K562 (cell line): Measurements from ENCODE around the gene ZMIZ1. TPM values are rescaled to one million over a fixed set of nuclear protein-coding genes. Genes with fewer than 3 reads are reported as not detected.

ENCODE experiments used
- ATAC-seq: fragments of 200-7000 bp; cut with Tn5 transposase; 3 replicates; pipeline ENCODE4 v1.9.1; 2020; ENCODE audit warnings: moderate library complexity
- BruUV-seq: library from RNA; stranded (reverse); fragments of 400-500 nt; replicated peaks from 2 replicates; lab custom pipeline; 2021; lab: Mats Ljungman, UMichigan
- CTCF ChIA-PET: fragments of 300-600 bp; formaldehyde crosslinking; extraction: SDS; loops from one replicate; lab custom pipeline; 2021; ENCODE audit warnings: low intra/inter-chr PET ratio; lab: Yijun Ruan, JAX
- POLR2A ChIA-PET: fragments of 300-600, 350-650 bp; sonication (Branson Sonifier 250); formaldehyde crosslinking; extraction: SDS; loops from one replicate; lab custom pipeline; 2021; ENCODE audit warnings: antibody characterized with exemption, inconsistent platforms; lab: Yijun Ruan, JAX
- DNase-seq, 4 experiments: peaks; one replicate each; pipeline versions ENCODE4 v3.0.0 to v3.0.0-alpha.2; 2011 to 2018; ENCODE audit warnings: low spot score in 3 of 4, mixed read lengths in 3 of 4; ENCODE audit errors: extremely low read depth in 1 of 4
- FAIRE-seq: peaks from 2 replicates; lab custom pipeline; 2011; peaks lifted over from hg19 to GRCh38; lab: Jason Lieb, UNC
- H2AFZ ChIP-seq: 2 replicates; pipeline ENCODE4 v1.6.0; 2011; ENCODE audit warnings: low read depth, low read length, control low read depth, inconsistent platforms
- H3K27ac ChIP-seq: fragments of 200-600 bp; 3 replicates; pipeline ENCODE4 v1.8.0; 2011; ENCODE audit warnings: low read depth, mild to moderate bottlenecking, control low read depth, inconsistent platforms, low read length, moderate library complexity, mixed read lengths; ENCODE audit errors: extremely low read depth
- H3K27me3 ChIP-seq, 2 experiments: fragments of 300-600 bp in 1 of 2; 2 replicates in 1 of 2; 3 replicates in 1 of 2; pipeline versions ENCODE4 v1.6.0 to v1.8.0; 2011; ENCODE audit warnings: inconsistent platforms in 2 of 2, low read length in 2 of 2, mild to moderate bottlenecking in 1 of 2, mixed read lengths in 1 of 2, moderate library complexity in 1 of 2; ENCODE audit not compliant: control insufficient read depth in 2 of 2, insufficient read depth in 2 of 2
- H3K36me3 ChIP-seq: fragments of 300-600 bp; 3 replicates; pipeline ENCODE4 v1.8.0; 2011; ENCODE audit warnings: mild to moderate bottlenecking, low read length, inconsistent platforms; ENCODE audit not compliant: control insufficient read depth, insufficient read depth
- H3K4me1 ChIP-seq, 2 experiments: fragments of 200-600 bp in 1 of 2; replicated peaks in 1 of 2; 2 replicates in 1 of 2; 3 replicates in 1 of 2; pipeline versions ENCODE4 v1.5.1 to v1.8.0; 2011; ENCODE audit warnings: inconsistent platforms in 2 of 2, low read length in 2 of 2, mild to moderate bottlenecking in 1 of 2, mixed read lengths in 1 of 2, moderate library complexity in 1 of 2; ENCODE audit not compliant: control insufficient read depth in 2 of 2, insufficient read depth in 2 of 2
- H3K4me2 ChIP-seq: 2 replicates; pipeline ENCODE4 v1.6.1; 2011; ENCODE audit warnings: low read length, control low read depth, inconsistent platforms, mixed read lengths; ENCODE audit not compliant: insufficient read depth
- H3K4me3 ChIP-seq: fragments of 200-600 bp; sonication (generic), shearing (Covaris generic); 2 replicates; pipeline ENCODE4 v1.5.1; 2016; ENCODE audit warnings: control low read depth, inconsistent platforms
- H3K79me2 ChIP-seq: fragments of 200-600 bp; 3 replicates; pipeline ENCODE4 v1.8.0; 2011; ENCODE audit warnings: low read length, inconsistent platforms; ENCODE audit not compliant: control insufficient read depth, insufficient read depth
- H3K9ac ChIP-seq, 2 experiments: 2 replicates each; pipeline versions ENCODE4 v1.6.0 to v1.6.1; 2011; ENCODE audit warnings: low read depth in 2 of 2, low read length in 2 of 2, control low read depth in 1 of 2, inconsistent platforms in 1 of 2, mild to moderate bottlenecking in 1 of 2, mixed read lengths in 1 of 2; ENCODE audit not compliant: insufficient read depth in 1 of 2
- H3K9me1 ChIP-seq: one replicate; pipeline ENCODE4 v1.6.0; 2011; ENCODE audit warnings: inconsistent platforms, mild to moderate bottlenecking, low read length, moderate library complexity; ENCODE audit not compliant: control insufficient read depth, insufficient read depth
- H3K9me3 ChIP-seq: replicated peaks from 2 replicates; pipeline ENCODE4 v1.5.1; 2011; ENCODE audit warnings: low read depth, low read length, inconsistent platforms; ENCODE audit not compliant: control insufficient read depth, insufficient read depth
- H4K20me1 ChIP-seq: replicated peaks from 2 replicates; pipeline ENCODE4 v1.6.1; 2011; ENCODE audit warnings: low read length, inconsistent platforms, mixed read lengths; ENCODE audit not compliant: control insufficient read depth, insufficient read depth
- RCOR1 ChIP-seq, 2 experiments: IDR thresholded peaks; 2 replicates each; pipeline ENCODE4 v1.6.1; 2012; ENCODE audit warnings: low read depth in 2 of 2, low read length in 2 of 2, borderline replicate concordance in 1 of 2, improper control_type of control experiment in 1 of 2
- TCF7 ChIP-seq: sonication (generic); IDR thresholded peaks from 2 replicates; pipeline ENCODE4 v1.6.1; 2016; ENCODE audit warnings: antibody characterized with exemption, borderline replicate concordance
- WGBS: fragments of 100-300 bp; shearing (Covaris generic); methylation state at CpG from one replicate; pipeline ENCODE4 v1.1.6; 2016; ENCODE audit warnings: low coverage, mixed read lengths; ENCODE audit not compliant: insufficient coverage; ENCODE audit errors: missing lambda C conversion rate; 5-methylcytosine and 5-hydroxymethylcytosine counted together
- in situ Hi-C: fragments of 300-500 bp; cut with MboI; formaldehyde crosslinking; loops from 4 replicates; pipeline ENCODE4 v1.15.0; 2018; ENCODE audit warnings: inconsistent platforms, mixed read lengths
- intact Hi-C: fragments of 100-400 bp; cut with micrococcal nuclease; formaldehyde crosslinking; loops from 2 replicates; pipeline ENCODE4 v1.14.2; 2022
- polyA plus RNA-seq, 8 experiments: library from polyadenylated mRNA; depleted of rRNA in 4 of 8; stranded (reverse) in 5 of 8; unstranded in 3 of 8; fragments of >200 nt; fragmentation: Nextera tagmentation in 2 of 8; fragmentation: Illumina TruSeq in 1 of 8; extraction: Ambion mirVana in 2 of 8; extraction: Trizol in 1 of 8; gene quantifications; 2 replicates each; pipeline versions ENCODE4 v1.2.1 to v1.2.3, GENCODE V29; 2011 to 2014; ENCODE audit warnings: inconsistent platforms in 1 of 8, missing spikeins in 1 of 8
- total RNA-seq, 7 experiments: library from RNA; depleted of rRNA in 6 of 7; stranded (reverse); fragments of >200 nt in 6 of 7; fragmentation: Illumina TruSeq in 2 of 7; extraction: Trizol in 2 of 7; gene quantifications; 2 replicates each; pipeline versions ENCODE4 v1.2.1 to v1.2.3, GENCODE V29; 2011 to 2021; ENCODE audit warnings: low replicate concordance in 1 of 7
- TF ChIP-seq, protein P1 (sequence below): fragments of 450-650 bp; IDR thresholded peaks from 2 replicates; pipeline ENCODE4 v1.7.1; 2018; ENCODE audit warnings: mild to moderate bottlenecking, low read depth; ENCODE audit not compliant: partially characterized antibody
- TF ChIP-seq, protein P2 (sequence below): fragments of 450-650 bp; IDR thresholded peaks from 2 replicates; pipeline ENCODE4 v1.6.1; 2016; ENCODE audit warnings: borderline replicate concordance
- TF ChIP-seq, protein P3 (sequence below): fragments of 450-650 bp; formaldehyde crosslinking; IDR thresholded peaks from 2 replicates; pipeline ENCODE4 v1.4.0; 2022; ENCODE audit warnings: missing genetic modification characterization
- TF ChIP-seq, protein P4 (sequence below): fragments of 200-400 bp; formaldehyde crosslinking; IDR thresholded peaks from 2 replicates; pipeline ENCODE4 v1.6.1; 2017; ENCODE audit warnings: mild to moderate bottlenecking, low read depth, low read length, moderate library complexity

The ZMIZ1 gene
- total and polyA plus RNA-seq, 9 of the 15 experiments (the other 6 are each of a cell fraction or from before 2014, with no cell fraction given) = 1.0 to 37.3 (median 4.3) TPM

DNA sequence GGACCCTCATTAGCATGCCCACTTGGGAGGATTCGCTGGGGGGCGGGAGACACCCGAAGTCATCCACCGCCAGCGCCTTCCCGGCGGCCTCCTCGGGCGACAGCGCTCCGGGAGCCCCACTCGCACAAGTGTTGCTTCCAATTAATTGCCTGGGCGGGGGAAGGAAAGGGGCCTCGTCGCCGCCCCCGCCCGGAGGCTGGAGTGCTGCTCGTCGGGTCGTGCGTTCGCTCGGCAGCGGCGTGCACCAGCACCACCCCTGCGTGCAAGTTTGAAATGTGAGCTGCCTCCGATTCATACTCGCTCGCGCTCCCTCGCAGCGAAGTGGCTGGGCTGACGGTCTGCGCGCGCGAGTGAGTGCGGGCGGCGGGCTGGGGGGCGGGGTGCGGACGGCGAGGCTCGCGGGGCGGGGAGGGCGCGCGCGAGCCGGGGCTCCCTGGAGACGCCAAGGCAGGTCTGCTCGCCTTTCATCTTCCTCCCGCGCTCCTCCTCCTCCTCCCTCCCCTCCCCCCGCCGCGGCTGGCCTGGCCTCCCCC lies 173.9 kb downstream of the ZMIZ1 start:
- CTCF ChIA-PET = no interaction called here
- DNase-seq = no peak
- 96% methylated on average over 12 of the region's 60 CpGs for WGBS
- H3K79me2 ChIP-seq = no peaks in the 10 kb centered on the region
- BruUV-seq = no TSS peak
- no peak for FAIRE-seq
- no peak overlapping the region for H3K4me3 ChIP-seq
- no peak for ATAC-seq
- POLR2A ChIA-PET = no interaction called here
- H3K27me3 ChIP-seq = no peaks in the 10 kb centered on the region
- no peak overlapping the region for H2AFZ ChIP-seq
- H3K9me3 ChIP-seq = no peaks in the 10 kb centered on the region; the same call in 1 of the 2 replicates
- H3K4me1 ChIP-seq = peaks cover 16 to 40% of the 10 kb centered on the region in 2 experiments
- TF ChIP-seq RCOR1 (IDR thresholded peaks at IDR 0.05; ENCODE audit: borderline replicate concordance in 1 of 2, low read depth in 2 of 2, low read length in 2 of 2) (no peak), TCF7 (no peak)
- TF ChIP-seq, protein P1, sequence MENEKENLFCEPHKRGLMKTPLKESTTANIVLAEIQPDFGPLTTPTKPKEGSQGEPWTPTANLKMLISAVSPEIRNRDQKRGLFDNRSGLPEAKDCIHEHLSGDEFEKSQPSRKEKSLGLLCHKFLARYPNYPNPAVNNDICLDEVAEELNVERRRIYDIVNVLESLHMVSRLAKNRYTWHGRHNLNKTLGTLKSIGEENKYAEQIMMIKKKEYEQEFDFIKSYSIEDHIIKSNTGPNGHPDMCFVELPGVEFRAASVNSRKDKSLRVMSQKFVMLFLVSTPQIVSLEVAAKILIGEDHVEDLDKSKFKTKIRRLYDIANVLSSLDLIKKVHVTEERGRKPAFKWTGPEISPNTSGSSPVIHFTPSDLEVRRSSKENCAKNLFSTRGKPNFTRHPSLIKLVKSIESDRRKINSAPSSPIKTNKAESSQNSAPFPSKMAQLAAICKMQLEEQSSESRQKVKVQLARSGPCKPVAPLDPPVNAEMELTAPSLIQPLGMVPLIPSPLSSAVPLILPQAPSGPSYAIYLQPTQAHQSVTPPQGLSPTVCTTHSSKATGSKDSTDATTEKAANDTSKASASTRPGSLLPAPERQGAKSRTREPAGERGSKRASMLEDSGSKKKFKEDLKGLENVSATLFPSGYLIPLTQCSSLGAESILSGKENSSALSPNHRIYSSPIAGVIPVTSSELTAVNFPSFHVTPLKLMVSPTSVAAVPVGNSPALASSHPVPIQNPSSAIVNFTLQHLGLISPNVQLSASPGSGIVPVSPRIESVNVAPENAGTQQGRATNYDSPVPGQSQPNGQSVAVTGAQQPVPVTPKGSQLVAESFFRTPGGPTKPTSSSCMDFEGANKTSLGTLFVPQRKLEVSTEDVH = no peak
- TF ChIP-seq, protein P2, sequence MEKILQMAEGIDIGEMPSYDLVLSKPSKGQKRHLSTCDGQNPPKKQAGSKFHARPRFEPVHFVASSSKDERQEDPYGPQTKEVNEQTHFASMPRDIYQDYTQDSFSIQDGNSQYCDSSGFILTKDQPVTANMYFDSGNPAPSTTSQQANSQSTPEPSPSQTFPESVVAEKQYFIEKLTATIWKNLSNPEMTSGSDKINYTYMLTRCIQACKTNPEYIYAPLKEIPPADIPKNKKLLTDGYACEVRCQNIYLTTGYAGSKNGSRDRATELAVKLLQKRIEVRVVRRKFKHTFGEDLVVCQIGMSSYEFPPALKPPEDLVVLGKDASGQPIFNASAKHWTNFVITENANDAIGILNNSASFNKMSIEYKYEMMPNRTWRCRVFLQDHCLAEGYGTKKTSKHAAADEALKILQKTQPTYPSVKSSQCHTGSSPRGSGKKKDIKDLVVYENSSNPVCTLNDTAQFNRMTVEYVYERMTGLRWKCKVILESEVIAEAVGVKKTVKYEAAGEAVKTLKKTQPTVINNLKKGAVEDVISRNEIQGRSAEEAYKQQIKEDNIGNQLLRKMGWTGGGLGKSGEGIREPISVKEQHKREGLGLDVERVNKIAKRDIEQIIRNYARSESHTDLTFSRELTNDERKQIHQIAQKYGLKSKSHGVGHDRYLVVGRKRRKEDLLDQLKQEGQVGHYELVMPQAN = no peak
- TF ChIP-seq, protein P3, sequence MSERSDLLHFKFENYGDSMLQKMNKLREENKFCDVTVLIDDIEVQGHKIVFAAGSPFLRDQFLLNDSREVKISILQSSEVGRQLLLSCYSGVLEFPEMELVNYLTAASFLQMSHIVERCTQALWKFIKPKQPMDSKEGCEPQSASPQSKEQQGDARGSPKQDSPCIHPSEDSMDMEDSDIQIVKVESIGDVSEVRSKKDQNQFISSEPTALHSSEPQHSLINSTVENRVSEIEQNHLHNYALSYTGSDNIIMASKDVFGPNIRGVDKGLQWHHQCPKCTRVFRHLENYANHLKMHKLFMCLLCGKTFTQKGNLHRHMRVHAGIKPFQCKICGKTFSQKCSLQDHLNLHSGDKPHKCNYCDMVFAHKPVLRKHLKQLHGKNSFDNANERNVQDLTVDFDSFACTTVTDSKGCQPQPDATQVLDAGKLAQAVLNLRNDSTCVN (CRISPR knock-in tag) = no peak
- TF ChIP-seq, protein P4, sequence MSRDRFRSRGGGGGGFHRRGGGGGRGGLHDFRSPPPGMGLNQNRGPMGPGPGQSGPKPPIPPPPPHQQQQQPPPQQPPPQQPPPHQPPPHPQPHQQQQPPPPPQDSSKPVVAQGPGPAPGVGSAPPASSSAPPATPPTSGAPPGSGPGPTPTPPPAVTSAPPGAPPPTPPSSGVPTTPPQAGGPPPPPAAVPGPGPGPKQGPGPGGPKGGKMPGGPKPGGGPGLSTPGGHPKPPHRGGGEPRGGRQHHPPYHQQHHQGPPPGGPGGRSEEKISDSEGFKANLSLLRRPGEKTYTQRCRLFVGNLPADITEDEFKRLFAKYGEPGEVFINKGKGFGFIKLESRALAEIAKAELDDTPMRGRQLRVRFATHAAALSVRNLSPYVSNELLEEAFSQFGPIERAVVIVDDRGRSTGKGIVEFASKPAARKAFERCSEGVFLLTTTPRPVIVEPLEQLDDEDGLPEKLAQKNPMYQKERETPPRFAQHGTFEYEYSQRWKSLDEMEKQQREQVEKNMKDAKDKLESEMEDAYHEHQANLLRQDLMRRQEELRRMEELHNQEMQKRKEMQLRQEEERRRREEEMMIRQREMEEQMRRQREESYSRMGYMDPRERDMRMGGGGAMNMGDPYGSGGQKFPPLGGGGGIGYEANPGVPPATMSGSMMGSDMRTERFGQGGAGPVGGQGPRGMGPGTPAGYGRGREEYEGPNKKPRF = no peak
- intact Hi-C loops (no loop called here), in situ Hi-C loops (no loop called here)
- H3K9me1 ChIP-seq = no peaks in the 10 kb centered on the region
- H3K36me3 ChIP-seq = no peaks in the 10 kb centered on the region; the same call in 2 of the 3 replicates
- H3K27ac ChIP-seq = no peak overlapping the region
- no peak overlapping the region for H3K4me2 ChIP-seq
- no peak overlapping the region for H3K9ac ChIP-seq
- peaks cover 24% of the 10 kb centered on the region; the same call in 1 of the 2 replicates for H4K20me1 ChIP-seq
